Astrocyte of the cerebellum (primary cell): ENCODE data around the gene ARSB.

ENCODE experiments used
- DNase-seq: peaks from one replicate; pipeline ENCODE4 v3.0.0-alpha.2; 2011; ENCODE audit warnings: low read depth
- H3K4me3 ChIP-seq: 2 replicates; pipeline ENCODE4 v1.5.1; 2011; ENCODE audit warnings: mild to moderate bottlenecking, low read depth, low read length, moderate library complexity
- CTCF ChIP-seq: IDR thresholded peaks from 2 replicates; pipeline ENCODE4 v1.5.1; 2012; ENCODE audit warnings: low read length, low read depth, moderate library complexity, mild to moderate bottlenecking; ENCODE audit errors: missing control alignments
- in situ Hi-C: cut with HindIII; loops from 2 replicates; pipeline ENCODE4 v1.10.0; 2017; ENCODE audit warnings: low sequenced_read_pairs

ARSB gene

GRCh38 chr5:78961743-78962142 is 23.4 kb downstream of the ARSB start:
- in situ Hi-C loops, result loop anchor here (5.0 kb wide), 1 partner anchor 79 kb away; no protein-coding TSS in a partner anchor
- no peak overlapping the region for H3K4me3 ChIP-seq
- DNase-seq, result no peak
- TF ChIP-seq CTCF, result no peak

GRCh38 chr5:78959767-78960166 is 25.3 kb downstream of the ARSB start:
- no peak for DNase-seq
- in situ Hi-C loops, result loop anchor here (5.0 kb wide), 1 partner anchor 77 kb away; no protein-coding TSS in a partner anchor
- TF ChIP-seq CTCF, result no peak
- H3K4me3 ChIP-seq, result no peak overlapping the region

- TF ChIP-seq CTCF, result no peak
- peak; percentile 85 for DNase-seq
- in situ Hi-C loops, result no loop called here
- H3K4me3 ChIP-seq, result no peak overlapping the region
Measured at GRCh38 chr5:78958672-78959445, 26.3 kb downstream of the ARSB start.

GRCh38 chr5:78956901-78957300 is 28.2 kb downstream of the ARSB start:
- no peak overlapping the region for H3K4me3 ChIP-seq
- no peak for TF ChIP-seq CTCF
- in situ Hi-C loops, result no loop called here
- no peak for DNase-seq

GRCh38 chr5:78953092-78953800 is 31.9 kb downstream of the ARSB start:
- in situ Hi-C loops, result no loop called here
- no peak for DNase-seq
- H3K4me3 ChIP-seq, result no peak overlapping the region
- TF ChIP-seq CTCF, result no peak

- peak; percentile 87 for DNase-seq
- H3K4me3 ChIP-seq, result no peak overlapping the region
- TF ChIP-seq CTCF, result no peak
- in situ Hi-C loops, result no loop called here
Measured at GRCh38 chr5:78930721-78931120, 54.4 kb downstream of the ARSB start.
